Esophagus muscularis mucosa (tissue), 4 donors: ENCODE results near the gene GALNT14. TPM values are rescaled to one million over a fixed set of nuclear protein-coding genes. Genes with fewer than 3 reads are reported as not detected.

Experiments
- DNase-seq: peaks from one replicate; pipeline ENCODE4 v3.0.0-alpha.2; 2017; ENCODE audit errors: extremely low spot score
- H3K27ac ChIP-seq, 4 donors: fragments of 200-600 bp; sonication (generic); replicated peaks in 1 of 4; 1 replicate in 3 of 4; 2 replicates in 1 of 4; pipeline ENCODE4 v1.5.1; 2016 to 2019; ENCODE audit warnings: mild to moderate bottlenecking in 1 of 4
- H3K27me3 ChIP-seq, 4 donors: fragments of 200-600 bp; sonication (generic); one replicate each; pipeline versions ENCODE4 v1.5.1 to v1.6.0; 2016 to 2019
- H3K36me3 ChIP-seq, 4 donors: fragments of 200-600 bp; sonication (generic); one replicate each; pipeline ENCODE4 v1.5.1; 2016 to 2019
- H3K4me1 ChIP-seq, 4 donors: fragments of 200-600 bp; sonication (generic); one replicate each; pipeline ENCODE4 v1.5.1; 2016 to 2019
- H3K4me3 ChIP-seq, 4 donors: fragments of 200-600 bp; sonication (generic); 1 replicate in 2 of 4; 2 replicates in 2 of 4; pipeline ENCODE4 v1.5.1; 2016 to 2019; ENCODE audit warnings: mild to moderate bottlenecking in 4 of 4, moderate library complexity in 1 of 4
- H3K9me3 ChIP-seq, 4 donors: fragments of 200-600 bp; sonication (generic); 1 replicate in 3 of 4; 2 replicates in 1 of 4; pipeline ENCODE4 v1.5.1; 2016 to 2019
- CTCF ChIP-seq, 3 experiments: fragments of 200-600 bp in 2 of 3; fragments of 450-650 bp in 1 of 3; sonication (generic) in 2 of 3; IDR thresholded peaks; one replicate each; pipeline ENCODE4 v1.5.1; 2017 to 2019; ENCODE audit warnings: antibody characterized with exemption in 3 of 3, mild to moderate bottlenecking in 2 of 3, moderate library complexity in 1 of 3
- EP300 ChIP-seq: sonication (generic); formaldehyde crosslinking; IDR thresholded peaks from one replicate; pipeline ENCODE4 v1.6.1; 2017; ENCODE audit warnings: antibody characterized with exemption
- POLR2A ChIP-seq: fragments of 450-650 bp; IDR thresholded peaks from one replicate; pipeline ENCODE4 v1.6.1; 2017; ENCODE audit warnings: antibody characterized with exemption, moderate library complexity, mild to moderate bottlenecking, low read depth
- POLR2AphosphoS5 ChIP-seq, 2 donors: sonication (generic); formaldehyde crosslinking; IDR thresholded peaks; one replicate each; pipeline ENCODE4 v1.6.1; 2017; ENCODE audit warnings: antibody characterized with exemption in 2 of 2
- WGBS: methylation state at CpG from one replicate; pipeline ENCODE4 v1.1.5; 2018; 5-methylcytosine and 5-hydroxymethylcytosine counted together
- intact Hi-C: fragments of 100-400 bp; cut with DNase I; formaldehyde crosslinking; loops from one replicate; pipeline ENCODE4 v1.15.1; 2023
- total RNA-seq, 4 donors: library from RNA; depleted of rRNA; stranded (reverse); fragments of >200 nt; gene quantifications; one replicate each; pipeline versions ENCODE4 v1.1.0 to v1.2.1, GENCODE V29; 2016

Gene GALNT14
- total RNA-seq, 4 donors from 2014 or later = 0.33 to 1.0 (median 0.80) TPM; not detected in 1

DNA sequence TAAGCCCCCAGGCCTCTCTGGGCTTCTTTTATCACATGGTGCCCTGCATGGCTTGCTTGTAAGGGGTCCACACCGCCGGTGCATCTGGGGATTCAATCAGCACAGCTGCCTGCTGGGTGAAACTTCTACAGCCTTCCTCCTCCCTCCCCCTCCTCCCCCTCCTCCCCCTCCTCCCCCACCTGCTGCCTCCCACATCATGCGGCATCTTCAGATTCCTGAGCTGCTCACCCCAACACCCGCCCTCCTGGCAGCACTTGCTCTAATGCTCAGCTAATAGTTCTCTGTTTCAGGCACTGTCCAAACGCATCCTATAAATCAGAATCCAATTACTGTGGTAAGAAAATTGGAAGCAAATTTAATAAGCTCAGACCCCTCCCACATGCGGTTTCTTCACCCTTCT is 150.7 kb downstream of the GALNT14 start:
- no peak for DNase-seq
- peaks cover 0 to 6% (median 0%) of the 10 kb centered on the region in 4 donors for H3K27me3 ChIP-seq
- intact Hi-C loops = no loop called here
- no peaks in the 10 kb centered on the region for H3K9me3 ChIP-seq
- H3K4me3 ChIP-seq = no peak overlapping the region
- H3K27ac ChIP-seq = no peak overlapping the region
- WGBS = 77% methylated on average over 6 of the region's 6 CpGs
- H3K4me1 ChIP-seq = peaks cover 0 to 18% (median 6%) of the 10 kb centered on the region in 4 donors
- no peaks in the 10 kb centered on the region for H3K36me3 ChIP-seq
- TF ChIP-seq CTCF (IDR thresholded peaks at IDR 0.05) (no peak), EP300 (no peak), POLR2AphosphoS5 (IDR thresholded peaks at IDR 0.05) (no peak), POLR2A (no peak)

DNA sequence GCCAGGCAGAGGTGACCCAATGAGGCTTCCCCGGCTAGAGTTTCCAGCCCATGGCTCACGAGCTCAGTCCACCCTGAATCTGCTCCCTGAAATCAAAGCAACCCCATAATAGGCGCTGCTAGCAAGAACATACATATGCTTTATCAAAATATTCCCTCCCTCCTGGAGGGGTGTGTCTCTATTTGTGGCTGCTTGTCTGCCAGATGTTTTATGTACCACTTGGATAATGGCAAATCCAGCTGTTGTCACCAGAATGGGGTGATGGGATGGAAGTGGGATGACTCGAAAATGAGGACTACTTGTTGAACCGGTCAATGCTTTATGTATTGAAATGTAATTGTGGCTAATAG is 152.0 kb downstream of the GALNT14 start:
- 59% methylated on average over 2 of the region's 5 CpGs for WGBS
- H3K27ac ChIP-seq = no peak overlapping the region
- no peak for TF ChIP-seq POLR2AphosphoS5 (IDR thresholded peaks at IDR 0.05)
- no peak for TF ChIP-seq EP300
- TF ChIP-seq CTCF (IDR thresholded peaks at IDR 0.05) = no peak
- TF ChIP-seq POLR2A = no peak
- H3K4me3 ChIP-seq = no peak overlapping the region
- DNase-seq = no peak
- H3K4me1 ChIP-seq = peaks cover 8 to 18% (median 13%) of the 10 kb centered on the region in 4 donors
- H3K9me3 ChIP-seq = no peaks in the 10 kb centered on the region
- intact Hi-C loops = no loop called here
- no peaks in the 10 kb centered on the region for H3K36me3 ChIP-seq
- H3K27me3 ChIP-seq = peaks cover 0 to 6% (median 0%) of the 10 kb centered on the region in 4 donors

- DNase-seq = no peak
- peaks cover 0 to 6% (median 0%) of the 10 kb centered on the region in 4 donors for H3K27me3 ChIP-seq
- H3K4me1 ChIP-seq = peaks cover 8 to 18% (median 16%) of the 10 kb centered on the region in 4 donors
- intact Hi-C loops = no loop called here
- no peaks in the 10 kb centered on the region for H3K9me3 ChIP-seq
- H3K27ac ChIP-seq = no peak overlapping the region
- H3K36me3 ChIP-seq = no peaks in the 10 kb centered on the region
- WGBS = 44% methylated on average over 9 of the region's 9 CpGs
- no peak for TF ChIP-seq POLR2A
- TF ChIP-seq EP300 = no peak
- no peak for TF ChIP-seq POLR2AphosphoS5 (IDR thresholded peaks at IDR 0.05)
- TF ChIP-seq CTCF (IDR thresholded peaks at IDR 0.05) = no peak
- no peak overlapping the region for H3K4me3 ChIP-seq
Observed at GRCh38 chr2:30985493-30986230, 152.6 kb downstream of the GALNT14 start.

DNA sequence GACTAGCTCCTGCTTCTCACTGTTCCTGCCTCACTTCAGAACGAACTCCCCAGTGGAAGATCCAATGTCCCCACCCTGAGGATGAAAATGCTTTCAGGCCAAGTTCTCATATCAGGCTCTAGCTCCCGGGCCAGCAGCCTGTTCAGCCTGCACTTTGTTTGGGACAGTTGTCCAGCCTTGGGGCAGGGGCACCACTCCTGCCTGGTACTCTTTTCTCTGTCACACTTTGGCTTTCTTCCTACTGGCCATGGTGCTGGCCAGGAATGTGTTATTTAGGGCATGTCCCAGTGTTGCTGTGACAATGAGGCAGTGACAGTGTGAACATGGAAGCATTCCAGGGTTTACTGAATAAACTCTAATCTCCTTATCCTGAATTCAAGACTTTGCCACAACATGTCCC is 154.1 kb downstream of the GALNT14 start:
- 100% methylated on average over 1 of the region's 2 CpGs for WGBS
- no peaks in the 10 kb centered on the region for H3K36me3 ChIP-seq
- intact Hi-C loops = no loop called here
- no peaks in the 10 kb centered on the region for H3K9me3 ChIP-seq
- no peak overlapping the region for H3K27ac ChIP-seq
- DNase-seq = no peak
- peaks cover 0 to 6% (median 0%) of the 10 kb centered on the region in 4 donors for H3K27me3 ChIP-seq
- H3K4me3 ChIP-seq = no peak overlapping the region
- TF ChIP-seq EP300 = no peak
- H3K4me1 ChIP-seq = peaks cover 18 to 26% (median 24%) of the 10 kb centered on the region in 4 donors

GRCh38 chr2:30981510-30981909 is 156.7 kb downstream of the GALNT14 start:
- Histone ChIP-seq H3K27me3 (no peaks in the 10 kb centered on the region), H3K9me3 (no peaks in the 10 kb centered on the region), H3K36me3 (no peaks in the 10 kb centered on the region), H3K4me3 (no peak overlapping the region), H3K27ac (no peak overlapping the region), H3K4me1 (peaks cover 18 to 26% (median 24%) of the 10 kb centered on the region in 4 donors)
- WGBS = 61% methylated on average over 8 of the region's 8 CpGs
- TF ChIP-seq POLR2A (no peak), EP300 (no peak), CTCF (IDR thresholded peaks at IDR 0.05) (no peak), POLR2AphosphoS5 (IDR thresholded peaks at IDR 0.05) (no peak)
- DNase-seq = no peak
- intact Hi-C loops = no loop called here
